HG02840 (cell line): ENCODE results near the gene PARP6.
A peak's percentile ranks its signal among the peaks of the same experiment; 100 is the strongest.

ENCODE experiments used
- ATAC-seq: cut with Tn5 transposase; IDR thresholded peaks from one replicate; pipeline ENCODE4 v1.9.1; 2021; ENCODE audit warnings: mild to moderate bottlenecking, moderate library complexity, moderate number of reproducible peaks; ENCODE audit not compliant: unreplicated experiment, low FRiP score

Gene PARP6

GRCh38 chr15:72231833-72232478 lies 40.4 kb downstream of the PARP6 start:
- no peak for ATAC-seq

- ATAC-seq = peak; percentile 39
Measured at GRCh38 chr15:72231066-72231832, 41.1 kb downstream of the PARP6 start, which contains the start of gene PKM. TSS of gene PKM (minus strand) at chr15:72231190. CDS start at chr15:72219097, 12,093 bp downstream.

- ATAC-seq = no peak
Measured at GRCh38 chr15:72230197-72231065, 41.9 kb downstream of the PARP6 start.

GRCh38 chr15:72229947-72230196 lies 42.5 kb downstream of the PARP6 start:
- no peak for ATAC-seq

GRCh38 chr15:72229076-72229946 lies 43.0 kb downstream of the PARP6 start:
- ATAC-seq = no peak

GRCh38 chr15:72227720-72228119 lies 44.6 kb downstream of the PARP6 start:
- no peak for ATAC-seq

GRCh38 chr15:72227192-72227586 lies 45.2 kb downstream of the PARP6 start:
- ATAC-seq = no peak

GRCh38 chr15:72223278-72223677 lies 49.1 kb downstream of the PARP6 start:
- ATAC-seq = no peak

GRCh38 chr15:72222393-72222792 lies 50.0 kb downstream of the PARP6 start:
- no peak for ATAC-seq

- ATAC-seq = no peak
Measured at GRCh38 chr15:72220687-72221086, 51.7 kb downstream of the PARP6 start.

- no peak for ATAC-seq
Measured at GRCh38 chr15:72217216-72217615, 55.1 kb downstream of the PARP6 start.

GRCh38 chr15:72216079-72216478 lies 56.3 kb downstream of the PARP6 start:
- ATAC-seq = no peak

GRCh38 chr15:72207558-72208085 lies 64.7 kb downstream of the PARP6 start:
- no peak for ATAC-seq

GRCh38 chr15:72206677-72207000 lies 65.7 kb downstream of the PARP6 start:
- ATAC-seq = no peak

- no peak for ATAC-seq
Measured at GRCh38 chr15:72205896-72206676, 66.3 kb downstream of the PARP6 start.

GRCh38 chr15:72205273-72205672 lies 67.1 kb downstream of the PARP6 start:
- ATAC-seq = no peak

- ATAC-seq = no peak
Measured at GRCh38 chr15:72203507-72203837, 68.9 kb downstream of the PARP6 start.

- ATAC-seq = no peak
Measured at GRCh38 chr15:72202801-72203506, 69.4 kb downstream of the PARP6 start.

GRCh38 chr15:72202302-72202701 lies 70.1 kb downstream of the PARP6 start:
- no peak for ATAC-seq
